Neural progenitor cell (in vitro differentiated cells): ENCODE measurements around the gene CXorf49. TPM values are rescaled to one million over a fixed set of nuclear protein-coding genes. Genes with fewer than 3 reads are reported as not detected.

Experiments
- DNase-seq: peaks from one replicate; pipeline ENCODE4 v3.0.0-alpha.2; 2016; ENCODE audit warnings: low spot score
- H2AFZ ChIP-seq: fragments of 200-600 bp; sonication (generic); replicated peaks from 2 replicates; pipeline ENCODE4 v1.6.1; 2016; ENCODE audit warnings: antibody characterized with exemption
- H3F3A ChIP-seq: fragments of 200-600 bp; sonication (generic); 2 replicates; pipeline ENCODE4 v1.6.1; 2016; ENCODE audit warnings: antibody characterized with exemption, low read depth
- H3K27ac ChIP-seq: fragments of 200-600 bp; sonication (generic); 2 replicates; pipeline ENCODE4 v1.5.1; 2016; ENCODE audit warnings: mild to moderate bottlenecking
- H3K27me3 ChIP-seq: fragments of 200-600 bp; sonication (generic); 2 replicates; pipeline ENCODE4 v1.6.1; 2016; ENCODE audit warnings: mild to moderate bottlenecking, moderate library complexity
- H3K36me3 ChIP-seq: fragments of 200-600 bp; sonication (generic); 2 replicates; pipeline ENCODE4 v1.5.1; 2016
- H3K4me1 ChIP-seq: fragments of 200-600 bp; sonication (generic); 2 replicates; pipeline ENCODE4 v1.6.1; 2016; ENCODE audit warnings: mixed run types
- H3K4me2 ChIP-seq: fragments of 200-600 bp; sonication (generic); 2 replicates; pipeline ENCODE4 v1.6.1; 2016
- H3K4me3 ChIP-seq: fragments of 200-600 bp; sonication (generic); 2 replicates; pipeline ENCODE4 v1.5.1; 2016
- H3K79me2 ChIP-seq: fragments of 200-600 bp; sonication (generic); 2 replicates; pipeline ENCODE4 v1.6.1; 2016; ENCODE audit warnings: low read depth
- H3K9ac ChIP-seq: fragments of 200-600 bp; sonication (generic); 2 replicates; pipeline ENCODE4 v1.6.1; 2016
- H3K9me3 ChIP-seq: fragments of 200-600 bp; sonication (generic); 2 replicates; pipeline ENCODE4 v1.5.1; 2016; ENCODE audit warnings: low read depth
- H4K20me1 ChIP-seq: fragments of 200-600 bp; sonication (generic); 2 replicates; pipeline ENCODE4 v1.6.1; 2016; ENCODE audit warnings: low read depth
- H3K27ac Mint-ChIP-seq: 3 replicates; pipeline ENCODE4 v1.8.0; 2021; ENCODE audit warnings: mixed read lengths
- H3K27me3 Mint-ChIP-seq: 2 replicates; pipeline ENCODE4 v1.8.0; 2022; ENCODE audit warnings: low read depth, mild to moderate bottlenecking, inconsistent platforms, moderate library complexity, mixed read lengths; ENCODE audit not compliant: insufficient read depth
- H3K36me3 Mint-ChIP-seq: 3 replicates; pipeline ENCODE4 v1.8.0; 2021; ENCODE audit warnings: mixed read lengths
- H3K4me1 Mint-ChIP-seq: 3 replicates; pipeline ENCODE4 v1.8.0; 2021; ENCODE audit warnings: mixed read lengths
- H3K4me3 Mint-ChIP-seq: 3 replicates; pipeline ENCODE4 v1.8.0; 2021; ENCODE audit warnings: mild to moderate bottlenecking, moderate library complexity, mixed read lengths
- H3K9me3 Mint-ChIP-seq: 3 replicates; pipeline ENCODE4 v1.8.0; 2020; ENCODE audit warnings: mixed read lengths
- EZH2 ChIP-seq: fragments of 200-600 bp; sonication (generic); IDR thresholded peaks from 2 replicates; pipeline ENCODE4 v1.6.1; 2017; ENCODE audit warnings: antibody characterized with exemption, mild to moderate bottlenecking, moderate library complexity
- EZH2phosphoT487 ChIP-seq: fragments of 200-600 bp; sonication (generic); IDR thresholded peaks from 2 replicates; pipeline ENCODE4 v1.6.1; 2017; ENCODE audit warnings: antibody characterized with exemption
- total RNA-seq: library from RNA; depleted of rRNA; stranded (reverse); fragments of >200 nt; gene quantifications from 2 replicates; pipeline ENCODE4 v1.2.3, GENCODE V29; 2015; ENCODE audit warnings: low replicate concordance
- TF ChIP-seq, protein P1 (sequence below): fragments of 200-600 bp; sonication (generic); IDR thresholded peaks from 2 replicates; pipeline ENCODE4 v1.5.1; 2017; ENCODE audit warnings: antibody characterized with exemption, mild to moderate bottlenecking

The CXorf49 gene
- total RNA-seq, 1 donor from 2014 or later = not detected

DNA sequence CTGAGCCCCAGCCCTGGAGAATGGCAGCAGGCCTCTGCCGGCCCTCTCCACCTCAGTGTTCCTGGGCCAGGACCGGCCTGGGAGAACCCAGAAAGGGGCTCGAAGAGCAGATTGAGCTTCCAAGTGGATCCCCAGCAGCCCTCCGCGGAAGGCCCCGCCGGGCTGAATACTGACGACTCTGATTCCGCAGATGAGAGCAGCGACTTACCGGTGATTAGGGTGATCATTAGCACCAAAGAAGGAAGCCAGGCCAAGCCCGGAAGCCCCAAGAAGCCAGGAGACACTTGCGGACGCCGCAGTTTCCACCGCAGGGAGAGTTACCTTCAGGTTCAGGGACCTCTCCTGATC, 49.9 kb downstream of the CXorf49 start:
- Mint-ChIP-seq H3K4me1 (no peaks in the 10 kb centered on the region), H3K9me3 (peaks cover 18% of the 10 kb centered on the region), H3K27me3 (peaks cover 11% of the 10 kb centered on the region), H3K27ac (no peak overlapping the region), H3K4me3 (no peak overlapping the region), H3K36me3 (no peaks in the 10 kb centered on the region)
- H3F3A ChIP-seq = no peaks in the 10 kb centered on the region
- no peak overlapping the region for H3K4me2 ChIP-seq
- H3K4me3 ChIP-seq = no peak overlapping the region
- H2AFZ ChIP-seq = no peak overlapping the region
- H3K4me1 ChIP-seq = no peaks in the 10 kb centered on the region
- H3K9me3 ChIP-seq = no peaks in the 10 kb centered on the region
- H4K20me1 ChIP-seq = no peaks in the 10 kb centered on the region
- no peak overlapping the region for H3K27ac ChIP-seq
- H3K9ac ChIP-seq = no peak overlapping the region
- TF ChIP-seq EZH2phosphoT487 = no peak
- TF ChIP-seq EZH2 = no peak
- TF ChIP-seq, protein P1, sequence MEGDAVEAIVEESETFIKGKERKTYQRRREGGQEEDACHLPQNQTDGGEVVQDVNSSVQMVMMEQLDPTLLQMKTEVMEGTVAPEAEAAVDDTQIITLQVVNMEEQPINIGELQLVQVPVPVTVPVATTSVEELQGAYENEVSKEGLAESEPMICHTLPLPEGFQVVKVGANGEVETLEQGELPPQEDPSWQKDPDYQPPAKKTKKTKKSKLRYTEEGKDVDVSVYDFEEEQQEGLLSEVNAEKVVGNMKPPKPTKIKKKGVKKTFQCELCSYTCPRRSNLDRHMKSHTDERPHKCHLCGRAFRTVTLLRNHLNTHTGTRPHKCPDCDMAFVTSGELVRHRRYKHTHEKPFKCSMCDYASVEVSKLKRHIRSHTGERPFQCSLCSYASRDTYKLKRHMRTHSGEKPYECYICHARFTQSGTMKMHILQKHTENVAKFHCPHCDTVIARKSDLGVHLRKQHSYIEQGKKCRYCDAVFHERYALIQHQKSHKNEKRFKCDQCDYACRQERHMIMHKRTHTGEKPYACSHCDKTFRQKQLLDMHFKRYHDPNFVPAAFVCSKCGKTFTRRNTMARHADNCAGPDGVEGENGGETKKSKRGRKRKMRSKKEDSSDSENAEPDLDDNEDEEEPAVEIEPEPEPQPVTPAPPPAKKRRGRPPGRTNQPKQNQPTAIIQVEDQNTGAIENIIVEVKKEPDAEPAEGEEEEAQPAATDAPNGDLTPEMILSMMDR = no peak
- no peaks in the 10 kb centered on the region for H3K36me3 ChIP-seq
- no peak for DNase-seq
- no peaks in the 10 kb centered on the region for H3K79me2 ChIP-seq
- no peaks in the 10 kb centered on the region for H3K27me3 ChIP-seq

GRCh38 chrX:71667328-71668247, 50.5 kb downstream of the CXorf49 start, which contains the start of gene LOC101059915:
TSS of gene LOC101059915 (plus strand) at chrX:71667546.
- Histone ChIP-seq H3K9me3 (no peaks in the 10 kb centered on the region), H2AFZ (no peak within 1 kb of the TSS), H3K4me3 (no peak within 1 kb of the TSS), H3K4me2 (no peak within 1 kb of the TSS), H3K36me3 (no peaks in the 10 kb centered on the region), H3K9ac (no peak within 1 kb of the TSS), H3F3A (no peaks in the 10 kb centered on the region), H3K4me1 (no peaks in the 10 kb centered on the region), H3K79me2 (no peaks in the 10 kb centered on the region), H3K27ac (no peak within 1 kb of the TSS), H3K27me3 (no peaks in the 10 kb centered on the region), H4K20me1 (no peaks in the 10 kb centered on the region)
- no peaks in the 10 kb centered on the region for H3K4me1 Mint-ChIP-seq
- H3K9me3 Mint-ChIP-seq = peaks cover 16% of the 10 kb centered on the region
- TF ChIP-seq, protein P1 = no peak
- TF ChIP-seq EZH2phosphoT487 (no peak), EZH2 (no peak)
- no peak for DNase-seq
- H3K27me3 Mint-ChIP-seq = peaks cover 11% of the 10 kb centered on the region
- H3K27ac Mint-ChIP-seq = no peak within 1 kb of the TSS
- no peak within 1 kb of the TSS for H3K4me3 Mint-ChIP-seq
- H3K36me3 Mint-ChIP-seq = no peaks in the 10 kb centered on the region

DNA sequence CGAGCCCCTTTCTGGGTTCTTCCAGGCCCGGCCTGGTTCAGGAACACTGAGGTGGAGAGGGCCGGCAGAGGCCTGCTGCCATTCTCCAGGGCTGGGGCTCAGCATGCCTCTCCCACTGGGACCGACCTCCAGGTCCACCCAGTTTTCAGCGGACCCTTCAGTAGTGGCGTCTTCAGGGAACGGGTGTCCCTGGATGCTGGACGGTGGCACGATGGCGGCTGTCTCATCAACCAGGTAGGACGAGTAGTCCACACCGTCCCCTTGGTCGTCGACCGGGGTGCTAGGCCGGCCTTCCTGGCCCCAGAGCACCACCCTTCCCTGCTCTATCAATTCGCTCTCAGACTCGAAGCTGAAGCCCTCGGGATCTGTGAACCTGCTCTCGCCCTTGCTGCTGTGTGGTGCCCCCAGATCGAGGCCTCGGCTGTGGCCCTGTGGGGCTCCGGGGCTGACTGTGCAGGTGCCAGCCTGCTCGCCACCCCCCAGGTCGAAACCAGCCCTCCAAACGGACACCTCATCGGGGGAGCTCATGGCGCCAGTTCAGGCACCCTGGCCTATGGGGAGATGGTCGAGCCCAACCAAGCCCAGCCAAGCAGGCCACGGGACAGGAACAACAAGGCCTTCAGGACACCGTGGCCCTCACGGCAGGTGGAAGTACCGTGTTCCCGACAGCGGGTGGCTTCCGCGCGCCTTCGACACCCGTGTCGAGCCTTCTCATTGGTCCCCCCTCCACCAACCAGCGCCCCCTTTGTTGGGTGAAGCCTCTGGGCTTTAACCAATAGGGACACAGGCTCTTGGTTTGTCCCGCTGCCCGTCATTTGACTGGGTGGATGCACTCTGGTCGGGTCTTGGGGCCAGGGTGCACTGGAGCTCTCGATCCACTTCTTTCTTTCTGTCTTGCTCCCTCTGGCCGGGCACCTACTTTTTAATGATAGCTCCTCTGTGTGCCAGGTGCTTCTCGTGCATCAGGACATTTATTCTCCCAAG, 51.6 kb downstream of the CXorf49 start:
- peaks cover 7% of the 10 kb centered on the region for H3K27me3 Mint-ChIP-seq
- no peaks in the 10 kb centered on the region for H3K36me3 Mint-ChIP-seq
- Histone ChIP-seq H3K9me3 (no peaks in the 10 kb centered on the region), H3F3A (no peaks in the 10 kb centered on the region), H2AFZ (no peak overlapping the region), H3K4me2 (no peak overlapping the region), H3K36me3 (no peaks in the 10 kb centered on the region), H3K4me1 (no peaks in the 10 kb centered on the region), H4K20me1 (no peaks in the 10 kb centered on the region), H3K79me2 (no peaks in the 10 kb centered on the region), H3K27ac (no peak overlapping the region), H3K4me3 (no peak overlapping the region), H3K27me3 (no peaks in the 10 kb centered on the region), H3K9ac (no peak overlapping the region)
- H3K4me1 Mint-ChIP-seq = no peaks in the 10 kb centered on the region
- TF ChIP-seq, protein P1 = no peak
- TF ChIP-seq EZH2phosphoT487 = no peak
- no peak overlapping the region for H3K4me3 Mint-ChIP-seq
- no peak for DNase-seq
- no peak overlapping the region for H3K27ac Mint-ChIP-seq
- peaks cover 9% of the 10 kb centered on the region for H3K9me3 Mint-ChIP-seq
